BLaER1 (cell line): Measurements from ENCODE around the gene ZNF587B.
"Not testable (repeated sequence)": the region's sequence is repeated elsewhere in the genome, so short reads cannot be mapped to it uniquely, and the experiment has no call there.

Experiments
- H3K27ac ChIP-seq: shearing (Covaris generic); formaldehyde crosslinking; 2 replicates; pipeline ENCODE4 v1.8.1; 2022
- H3K27me3 ChIP-seq: shearing (Covaris generic); formaldehyde crosslinking; 2 replicates; pipeline ENCODE4 v1.8.1; 2022
- H3K36me3 ChIP-seq: shearing (Covaris generic); formaldehyde crosslinking; 2 replicates; pipeline ENCODE4 v1.8.1; 2022
- H3K4me1 ChIP-seq: shearing (Covaris generic); formaldehyde crosslinking; 2 replicates; pipeline ENCODE4 v1.8.1; 2022
- H3K4me2 ChIP-seq: shearing (Covaris generic); formaldehyde crosslinking; 2 replicates; pipeline ENCODE4 v1.8.1; 2022
- H3K4me3 ChIP-seq: shearing (Covaris generic); formaldehyde crosslinking; 2 replicates; pipeline ENCODE4 v1.8.1; 2022
- H3K9ac ChIP-seq: shearing (Covaris generic); formaldehyde crosslinking; 2 replicates; pipeline ENCODE4 v1.8.1; 2022
- H3K9me3 ChIP-seq: shearing (Covaris generic); formaldehyde crosslinking; 2 replicates; pipeline ENCODE4 v1.8.1; 2022
- H4K20me1 ChIP-seq: shearing (Covaris generic); formaldehyde crosslinking; 2 replicates; pipeline ENCODE4 v1.8.1; 2022
- Cebpa-rat ChIP-seq: shearing (Covaris generic); IDR thresholded peaks from 2 replicates; pipeline ENCODE4 v1.8.1; 2022

The ZNF587B gene

GRCh38 chr19:57807541-57807940 is 22.6 kb upstream of the ZNF587B start:
- no peaks in the 10 kb centered on the region for H3K27me3 ChIP-seq
- H3K9ac ChIP-seq: no peak overlapping the region
- TF ChIP-seq Cebpa-rat: no peak
- peaks cover 66% of the 10 kb centered on the region for H3K36me3 ChIP-seq
- no peak overlapping the region for H3K4me3 ChIP-seq
- H4K20me1 ChIP-seq: peaks cover 62% of the 10 kb centered on the region
- H3K4me1 ChIP-seq: peaks cover 23% of the 10 kb centered on the region
- no peak overlapping the region for H3K4me2 ChIP-seq
- no peaks in the 10 kb centered on the region for H3K9me3 ChIP-seq
- H3K27ac ChIP-seq: no peak overlapping the region

GRCh38 chr19:57810410-57811295 is 19.4 kb upstream of the ZNF587B start:
- Histone ChIP-seq H4K20me1 (peaks cover 51% of the 10 kb centered on the region), H3K36me3 (peaks cover 61% of the 10 kb centered on the region), H3K4me1 (peaks cover 24% of the 10 kb centered on the region)
- H3K4me2 ChIP-seq, H3K27ac ChIP-seq, H3K9ac ChIP-seq, H3K9me3 ChIP-seq, H3K27me3 ChIP-seq, H3K4me3 ChIP-seq: not testable (repeated sequence)

DNA sequence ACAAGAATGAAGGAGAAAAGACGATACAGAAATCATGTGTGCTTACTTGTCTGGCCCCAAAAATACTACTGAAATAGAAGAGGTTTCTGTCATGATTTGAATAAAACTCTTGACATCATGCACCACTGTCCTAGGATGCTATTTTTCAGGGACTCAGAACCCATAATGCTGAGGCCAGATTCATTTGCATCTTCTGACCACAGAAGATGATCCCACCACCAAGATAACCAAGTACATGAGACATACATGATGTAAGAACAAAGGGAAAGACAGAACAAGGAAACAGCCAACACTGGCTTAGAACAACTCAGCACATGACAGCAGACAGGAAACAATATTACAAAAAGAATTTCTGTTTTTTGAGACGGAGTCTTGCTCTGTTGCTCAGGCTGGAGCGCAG is 17.9 kb upstream of the ZNF587B start:
- TF ChIP-seq Cebpa-rat: no peak
- peak overlapping the region; percentile 33 for H3K4me2 ChIP-seq
- H4K20me1 ChIP-seq: peaks cover 42% of the 10 kb centered on the region
- H3K27me3 ChIP-seq: no peaks in the 10 kb centered on the region
- no peak overlapping the region for H3K27ac ChIP-seq
- H3K9me3 ChIP-seq: no peaks in the 10 kb centered on the region
- peaks cover 50% of the 10 kb centered on the region for H3K36me3 ChIP-seq
- H3K4me3 ChIP-seq: no peak overlapping the region
- H3K4me1 ChIP-seq: peaks cover 24% of the 10 kb centered on the region
- no peak overlapping the region for H3K9ac ChIP-seq

GRCh38 chr19:57812975-57813820 is 16.9 kb upstream of the ZNF587B start:
- peak overlapping the region; percentile 88 for H3K4me2 ChIP-seq
- H3K27ac ChIP-seq, H3K9ac ChIP-seq, H3K9me3 ChIP-seq, H3K27me3 ChIP-seq: not testable (repeated sequence)
- peaks cover 30% of the 10 kb centered on the region for H3K4me1 ChIP-seq
- H4K20me1 ChIP-seq: peaks cover 32% of the 10 kb centered on the region
- H3K36me3 ChIP-seq: peaks cover 40% of the 10 kb centered on the region
- H3K4me3 ChIP-seq: peak overlapping the region; percentile 79; the same call in 1 of the 2 replicates

DNA sequence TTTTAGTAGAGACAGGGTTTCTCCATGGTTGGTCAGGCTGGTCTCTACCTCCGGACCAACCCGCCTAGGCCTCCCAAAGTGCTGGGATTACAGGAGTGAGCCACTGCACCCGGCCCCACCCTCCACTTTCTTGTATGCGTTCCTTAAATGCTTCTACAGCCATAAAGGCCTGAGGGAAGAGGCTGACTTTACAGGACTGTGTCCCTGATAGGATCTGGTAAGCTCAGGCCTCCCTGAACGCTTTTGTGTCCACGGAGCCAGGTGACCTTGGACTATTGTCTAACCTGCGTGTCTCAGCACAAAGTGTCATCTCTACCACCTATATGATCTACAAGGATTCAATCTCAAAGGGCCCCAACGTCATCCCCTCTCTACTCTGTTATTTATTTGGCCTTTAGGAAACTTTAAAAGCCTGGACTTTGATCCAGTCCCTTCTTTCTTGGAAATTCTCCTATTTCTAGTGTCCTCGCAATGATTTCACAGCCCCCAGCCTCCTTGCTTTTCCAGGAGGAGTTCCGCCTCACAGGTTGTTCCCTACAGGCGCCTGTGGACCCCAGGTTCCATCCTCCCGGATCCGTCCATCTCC is 16.1 kb upstream of the ZNF587B start:
- peak overlapping the region; percentile 88 for H3K4me2 ChIP-seq
- H3K4me1 ChIP-seq: peaks cover 39% of the 10 kb centered on the region
- H3K27me3 ChIP-seq: no peaks in the 10 kb centered on the region
- H3K4me3 ChIP-seq: peak overlapping the region; percentile 79
- H3K9me3 ChIP-seq: no peaks in the 10 kb centered on the region
- peak overlapping the region; percentile 69 for H3K27ac ChIP-seq
- H3K36me3 ChIP-seq: peaks cover 34% of the 10 kb centered on the region
- peak overlapping the region; percentile 82 for H3K9ac ChIP-seq
- H4K20me1 ChIP-seq: peaks cover 28% of the 10 kb centered on the region
- no peak for TF ChIP-seq Cebpa-rat

GRCh38 chr19:57814505-57815246 is 15.4 kb upstream of the ZNF587B start, which contains the start of gene ZNF552:
TSS of gene ZNF552 (minus strand) at chr19:57814913. CDS start at chr19:57814743, 170 bp downstream.
- peak within 1 kb of the TSS; percentile 88 for H3K4me2 ChIP-seq
- peaks cover 22% of the 10 kb centered on the region for H4K20me1 ChIP-seq
- peaks cover 39% of the 10 kb centered on the region for H3K4me1 ChIP-seq
- no peak for TF ChIP-seq Cebpa-rat
- H3K9me3 ChIP-seq: no peaks in the 10 kb centered on the region
- H3K36me3 ChIP-seq: peaks cover 27% of the 10 kb centered on the region
- peak within 1 kb of the TSS; percentile 82 for H3K9ac ChIP-seq
- H3K27ac ChIP-seq: peak within 1 kb of the TSS; percentile 69
- no peaks in the 10 kb centered on the region for H3K27me3 ChIP-seq
- H3K4me3 ChIP-seq: peak within 1 kb of the TSS; percentile 79

GRCh38 chr19:57815247-57816075 is 14.6 kb upstream of the ZNF587B start:
- Histone ChIP-seq H3K4me1 (peaks cover 43% of the 10 kb centered on the region), H3K9me3 (no peaks in the 10 kb centered on the region), H3K4me2 (peak overlapping the region; percentile 88), H3K36me3 (peaks cover 20% of the 10 kb centered on the region), H3K9ac (no peak overlapping the region; the same call in 1 of the 2 replicates), H4K20me1 (peaks cover 18% of the 10 kb centered on the region; the same call in 1 of the 2 replicates), H3K27ac (no peak overlapping the region), H3K4me3 (peak overlapping the region; percentile 79), H3K27me3 (no peaks in the 10 kb centered on the region)
- TF ChIP-seq Cebpa-rat: no peak

DNA sequence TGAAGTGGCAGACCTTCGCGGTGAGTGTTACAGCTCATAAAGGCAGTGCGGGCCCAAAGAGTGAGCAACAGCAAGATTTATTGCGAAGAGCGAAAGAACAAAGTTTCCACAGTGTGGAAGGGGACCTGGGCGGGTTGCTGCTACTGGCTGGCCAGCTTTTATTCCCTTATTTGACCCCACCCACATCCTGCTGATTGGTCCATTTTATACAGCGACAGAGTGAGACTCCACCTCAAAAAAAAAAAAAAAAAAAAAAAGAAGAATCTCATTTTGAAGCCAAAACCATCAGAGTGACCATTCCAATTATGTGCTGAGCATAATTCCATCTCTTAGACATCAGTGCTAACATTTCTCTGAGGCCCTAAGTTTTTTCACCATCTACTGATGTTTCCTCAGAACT is 13.4 kb upstream of the ZNF587B start:
- no peak overlapping the region for H3K4me3 ChIP-seq
- H3K9ac ChIP-seq: no peak overlapping the region
- no peak overlapping the region for H3K27ac ChIP-seq
- no peaks in the 10 kb centered on the region for H3K9me3 ChIP-seq
- peaks cover 50% of the 10 kb centered on the region for H3K4me1 ChIP-seq
- peaks cover 21% of the 10 kb centered on the region; the same call in 1 of the 2 replicates for H4K20me1 ChIP-seq
- H3K36me3 ChIP-seq: peaks cover 11% of the 10 kb centered on the region
- H3K27me3 ChIP-seq: no peaks in the 10 kb centered on the region
- H3K4me2 ChIP-seq: no peak overlapping the region
- TF ChIP-seq Cebpa-rat: no peak
